NCI-H2171 treated with DMSO at 0.1 percent for 48 hours (cell line): Measurements from ENCODE around the gene EDN2.
A peak's percentile ranks its signal among the peaks of the same experiment; 100 is the strongest.

Source experiments
- DNase-seq: peaks from one replicate; lab custom pipeline; 2025; lab: John Stamatoyannopoulos, UW

Gene EDN2

GRCh38 chr1:41483001-41483850, 1.3 kb downstream of the EDN2 start:
- peak; percentile 87 for DNase-seq

- peak; percentile 92 for DNase-seq
Measured at GRCh38 chr1:41482001-41482765, 2.3 kb downstream of the EDN2 start.

DNA sequence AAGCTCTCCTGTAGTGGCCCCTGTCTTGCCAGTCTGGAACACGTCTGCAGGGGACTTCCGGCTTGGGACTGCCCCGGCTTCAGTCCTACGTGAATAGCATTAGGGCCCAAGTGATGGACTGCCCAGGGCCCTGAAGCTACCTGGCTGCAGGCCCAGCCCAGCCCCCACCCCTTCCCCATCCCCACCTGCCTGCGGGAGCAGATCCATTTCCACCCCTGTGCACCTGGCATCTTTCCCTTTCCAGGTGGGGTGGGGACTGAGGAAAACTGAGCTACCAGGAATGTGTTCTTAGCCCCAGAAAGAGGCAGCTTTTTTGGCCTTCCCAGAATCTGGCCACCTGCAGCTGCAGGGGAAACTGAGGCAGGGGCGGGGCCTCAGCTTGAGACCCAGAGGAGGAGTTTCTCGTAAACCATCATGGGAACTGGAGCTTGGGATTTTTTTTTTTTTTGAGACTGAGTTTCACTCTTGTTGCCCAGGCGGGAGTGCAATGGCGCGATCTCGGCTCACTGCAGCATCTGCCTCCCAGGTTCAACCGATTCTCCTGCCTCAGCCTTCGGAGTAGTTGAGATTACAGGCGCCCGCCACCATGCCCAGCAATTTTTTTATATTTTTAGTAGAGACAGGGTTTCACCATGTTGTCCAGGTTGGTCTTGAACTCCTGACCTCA, 3.2 kb downstream of the EDN2 start:
- peak; percentile 77 for DNase-seq

GRCh38 chr1:41480204-41481108, 4.0 kb downstream of the EDN2 start:
- DNase-seq: no peak

DNA sequence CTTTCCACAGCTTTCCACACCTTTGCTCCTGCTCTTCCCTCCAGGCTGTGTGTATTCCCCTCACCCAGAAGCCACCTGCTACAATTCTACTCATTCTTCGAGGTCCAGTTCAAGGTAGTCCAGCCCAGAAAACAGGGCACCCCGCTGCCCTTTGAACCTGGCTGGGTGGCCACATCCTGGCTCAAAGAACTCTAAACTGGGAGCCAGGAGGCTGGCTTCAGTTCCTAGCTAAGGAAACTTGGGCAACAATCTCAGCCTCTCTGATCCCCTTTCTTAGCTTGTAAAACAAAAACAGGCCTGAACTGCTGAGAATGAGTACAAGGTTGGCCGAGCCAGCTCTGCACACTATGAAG, 4.7 kb downstream of the EDN2 start:
- no peak for DNase-seq

DNA sequence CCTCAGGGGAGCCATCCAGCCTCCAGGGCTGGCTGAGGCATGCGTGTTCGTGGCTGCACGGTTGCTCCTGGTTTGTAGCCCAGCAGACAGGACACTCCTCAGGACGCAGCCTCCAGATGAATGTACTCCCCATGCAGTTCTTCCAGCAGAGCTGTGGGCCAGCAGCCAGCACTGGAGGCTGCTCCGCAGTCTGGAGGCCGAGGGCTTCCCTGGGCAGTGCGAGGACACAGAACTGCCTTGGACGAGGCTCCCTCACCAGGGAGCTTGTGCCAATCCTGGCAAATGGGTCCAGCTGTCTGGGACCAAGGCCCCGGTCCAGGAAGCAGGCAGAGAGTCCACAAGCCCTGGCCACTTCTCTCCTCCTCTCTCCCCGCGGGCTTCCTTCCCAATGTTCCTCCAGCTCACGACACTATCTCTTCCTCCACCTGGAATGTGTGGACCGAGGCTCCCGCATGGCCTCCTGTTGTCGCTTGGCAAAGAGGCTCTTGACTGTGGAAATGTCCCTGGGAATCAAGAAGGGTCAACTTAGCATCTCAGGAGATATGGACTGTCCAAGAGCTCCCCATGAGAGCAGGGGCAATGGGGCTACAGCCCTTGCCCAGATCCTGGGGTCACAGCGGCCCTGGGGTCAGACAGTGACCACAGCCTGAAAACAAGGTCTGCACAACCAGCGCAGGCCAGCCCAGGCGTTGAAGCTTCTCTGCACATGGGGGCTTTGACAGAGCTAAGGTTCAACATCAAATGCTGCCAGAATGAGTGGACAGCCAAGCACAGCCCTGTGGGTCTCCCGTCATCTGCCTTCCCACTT, 5.3 kb downstream of the EDN2 start:
- DNase-seq: no peak

DNA sequence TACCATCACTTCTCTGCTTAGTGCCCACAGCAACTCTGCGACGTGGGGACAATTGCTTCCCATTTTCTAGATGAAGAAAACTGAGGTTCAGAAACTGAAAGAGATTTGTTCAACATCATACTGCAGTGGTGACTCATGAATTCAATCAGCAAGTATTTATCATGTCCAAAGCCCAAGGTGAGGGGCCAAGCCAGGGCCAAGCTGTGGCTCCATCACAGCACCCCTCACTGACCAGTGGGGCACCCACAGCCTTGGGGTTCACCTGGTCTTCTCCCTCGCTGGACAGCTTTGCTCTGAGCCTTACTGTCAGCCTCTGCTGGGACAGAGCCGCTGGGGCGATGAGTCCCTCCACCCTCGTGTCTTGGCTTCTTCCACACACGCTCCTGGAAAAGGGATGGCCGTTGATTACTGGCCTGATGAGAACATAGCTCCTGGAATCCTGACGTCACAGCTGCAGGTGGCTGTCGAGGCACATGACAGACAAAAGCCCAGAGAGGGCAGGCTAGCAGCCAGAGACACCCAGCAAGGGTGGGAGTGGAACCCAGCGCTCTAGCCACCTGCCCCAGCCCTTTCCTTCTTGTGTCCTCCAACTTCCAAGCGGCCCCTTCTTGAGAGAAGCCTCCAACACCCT, 6.2 kb downstream of the EDN2 start:
- DNase-seq: no peak

DNA sequence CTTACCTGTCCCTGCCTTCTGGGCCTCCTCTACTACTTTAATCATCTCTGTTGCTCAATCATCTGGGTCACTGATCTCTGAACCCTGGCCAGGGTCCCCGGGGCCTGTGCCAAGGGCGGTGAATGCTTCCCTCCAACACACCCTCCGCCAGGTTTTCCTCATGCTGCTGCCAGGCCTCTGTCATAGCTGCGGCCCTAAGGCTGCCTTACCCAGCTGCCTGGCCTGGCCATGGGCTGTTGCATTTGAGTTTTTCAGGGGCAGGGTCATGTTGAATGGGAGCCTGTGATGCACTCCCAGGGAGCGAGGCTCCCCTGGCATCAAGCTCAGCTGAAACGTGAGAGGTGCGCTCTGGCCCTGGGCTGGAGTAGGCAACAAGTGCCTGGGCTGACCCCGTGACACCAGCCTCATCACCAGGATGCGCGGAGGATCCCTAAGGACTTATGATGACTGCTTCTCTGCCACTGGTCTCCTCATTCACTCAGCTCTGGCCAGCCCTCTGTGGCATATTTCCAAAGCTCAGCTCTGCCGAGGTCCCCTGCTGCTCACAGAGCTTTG, 7.6 kb downstream of the EDN2 start:
- DNase-seq: no peak

- no peak for DNase-seq
Measured at GRCh38 chr1:41475859-41476567, 8.5 kb downstream of the EDN2 start.

DNA sequence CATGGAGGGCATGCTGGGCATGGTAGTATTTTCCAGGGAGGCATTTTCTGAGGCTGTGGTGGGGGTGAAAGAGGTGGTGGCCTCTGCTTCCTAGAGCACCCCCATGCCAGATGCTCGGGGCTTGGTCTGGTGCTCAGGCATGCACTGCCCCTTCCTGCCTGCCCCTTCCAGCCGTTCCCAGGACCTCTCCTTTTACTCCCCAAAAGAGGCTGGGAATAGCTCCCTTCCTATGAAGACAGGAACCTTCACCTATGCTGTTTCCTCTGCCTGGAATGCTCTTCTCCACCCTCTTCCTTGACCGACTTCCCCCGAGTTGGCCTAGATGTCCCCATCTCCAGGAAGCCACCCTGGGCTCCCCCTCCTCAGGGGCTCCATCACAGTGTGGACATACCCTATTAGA, 9.1 kb downstream of the EDN2 start:
- no peak for DNase-seq

DNA sequence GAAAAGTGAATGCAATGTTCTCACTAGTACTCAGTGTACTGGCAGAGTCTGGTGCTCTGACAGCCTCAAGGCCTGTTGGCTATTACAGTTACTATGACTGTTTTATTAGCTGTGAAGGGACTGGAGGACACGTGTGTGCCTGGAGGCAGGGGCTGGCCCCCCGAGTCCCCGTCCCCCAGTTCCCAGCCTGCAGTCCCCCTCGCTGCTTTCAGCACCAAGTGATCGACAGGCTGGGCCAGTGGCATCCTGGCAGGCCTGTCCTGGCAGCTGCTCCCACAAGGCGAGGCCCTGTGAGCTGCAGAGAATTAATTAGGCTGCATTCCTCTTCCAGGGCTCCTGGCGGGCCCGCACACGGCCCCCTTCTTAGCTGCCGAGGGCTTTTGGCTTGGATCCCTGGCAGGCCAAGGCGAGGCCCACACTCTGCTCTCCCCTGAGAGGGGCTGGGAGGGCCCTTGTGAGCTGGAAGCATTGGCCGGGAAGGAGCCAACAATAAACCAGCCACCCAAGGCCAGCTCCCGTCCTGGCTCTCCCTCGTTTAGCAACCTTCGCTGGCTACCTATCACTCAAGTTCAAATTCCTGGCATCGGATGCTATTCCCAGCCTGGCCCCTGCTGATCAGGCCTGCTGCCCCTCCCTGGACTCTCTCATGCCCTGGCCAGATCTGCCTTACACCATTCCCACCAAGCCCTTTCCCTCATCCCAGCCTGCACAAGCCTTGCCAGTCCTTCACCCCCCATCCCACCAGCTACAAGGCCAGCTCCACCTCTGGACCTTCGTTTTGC, 9.8 kb downstream of the EDN2 start:
- DNase-seq: peak; percentile 70

DNA sequence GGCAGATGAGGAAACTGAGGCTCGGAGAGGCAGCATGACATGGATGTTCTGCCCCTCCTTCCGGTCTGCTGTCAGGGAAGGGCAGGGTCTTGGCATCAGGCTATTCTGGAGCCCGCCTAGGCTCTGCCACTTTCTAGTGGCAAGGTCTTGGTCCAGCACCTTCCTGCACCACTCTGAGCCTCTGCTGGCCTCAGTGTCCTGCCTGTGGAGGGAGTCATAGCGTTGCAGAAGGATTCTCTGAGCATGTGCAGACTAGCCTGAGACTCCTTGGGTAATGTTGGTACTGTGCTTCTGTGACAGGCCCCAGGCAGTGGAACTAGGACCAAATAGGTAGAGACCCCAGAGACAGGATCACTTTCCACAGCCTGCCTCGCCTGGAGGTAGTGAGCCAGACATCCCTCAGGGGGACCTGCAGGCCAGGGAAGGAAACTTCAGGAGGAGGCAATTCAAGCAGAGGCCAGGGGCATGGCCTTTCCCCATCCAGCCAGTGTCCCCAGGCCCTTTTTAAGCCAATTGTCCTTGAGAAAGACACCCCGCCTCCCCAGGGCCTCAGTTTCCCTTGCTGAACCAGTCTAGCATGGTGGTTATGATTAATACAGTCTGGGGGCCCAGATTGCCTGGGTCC, 10.6 kb downstream of the EDN2 start:
- no peak for DNase-seq

DNA sequence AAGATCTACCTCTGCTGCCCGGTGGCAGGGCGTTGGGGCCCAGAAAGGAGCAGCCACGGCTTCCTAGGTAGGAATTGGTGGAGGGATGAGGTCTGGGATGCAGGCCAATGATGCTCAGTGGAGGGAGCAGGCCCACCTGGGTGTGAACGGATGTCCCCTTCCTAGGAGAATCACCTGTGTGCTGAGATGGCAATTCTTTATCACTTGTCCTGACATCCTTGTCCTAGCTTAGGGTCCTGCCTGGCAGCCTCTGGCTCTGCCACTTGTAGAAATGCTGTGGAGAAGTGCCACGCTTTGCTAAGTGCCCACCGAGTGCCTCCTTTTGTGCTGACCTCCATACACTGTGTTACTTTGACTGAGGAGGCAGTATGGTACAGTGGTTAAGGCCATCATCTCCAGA, 12.8 kb downstream of the EDN2 start:
- no peak for DNase-seq

GRCh38 chr1:41469706-41470105, 14.8 kb downstream of the EDN2 start:
- DNase-seq: peak; percentile 79

- DNase-seq: peak; percentile 83
Measured at GRCh38 chr1:41468122-41468762, 16.2 kb downstream of the EDN2 start.

DNA sequence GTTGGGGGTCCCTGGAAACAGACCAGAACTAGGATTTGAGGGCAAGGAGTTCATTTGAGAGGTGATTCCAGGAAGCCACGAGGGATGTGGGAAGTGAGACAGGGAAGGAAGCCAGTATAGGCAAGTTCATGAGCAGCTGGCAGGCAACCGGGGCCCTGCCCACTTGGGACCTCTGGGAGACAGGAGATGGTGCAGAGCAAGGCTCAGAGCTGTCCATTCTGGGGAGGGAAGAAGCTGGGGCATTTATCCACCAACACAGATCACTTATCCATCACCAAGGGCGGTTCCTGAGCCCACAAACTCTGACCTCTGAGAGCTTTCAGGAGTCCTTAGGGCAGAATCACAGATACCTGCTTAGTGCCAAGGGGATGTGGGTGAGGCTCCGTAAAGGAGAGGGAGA, 16.8 kb downstream of the EDN2 start:
- peak; percentile 78 for DNase-seq

DNA sequence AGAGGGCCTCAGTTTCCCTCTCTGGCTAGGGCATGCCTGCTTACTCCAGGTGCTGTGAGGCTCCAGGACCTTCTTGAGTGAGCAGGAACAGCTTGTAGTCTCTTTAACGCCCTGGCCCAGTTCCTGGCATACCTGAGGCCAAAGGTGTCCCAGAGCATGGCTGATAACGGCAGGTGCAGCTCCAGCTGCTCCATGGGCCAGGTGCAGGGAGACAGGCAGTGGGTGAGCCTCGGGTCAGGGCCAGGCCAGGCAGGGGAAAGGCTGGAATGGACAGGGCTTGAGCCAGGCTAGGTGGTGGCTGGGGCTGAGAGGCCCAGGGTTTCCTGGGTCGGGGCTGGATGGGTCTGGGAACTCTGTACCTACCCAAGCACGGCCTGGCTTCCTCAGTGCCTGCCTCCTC, 18.3 kb downstream of the EDN2 start:
- DNase-seq: no peak

DNA sequence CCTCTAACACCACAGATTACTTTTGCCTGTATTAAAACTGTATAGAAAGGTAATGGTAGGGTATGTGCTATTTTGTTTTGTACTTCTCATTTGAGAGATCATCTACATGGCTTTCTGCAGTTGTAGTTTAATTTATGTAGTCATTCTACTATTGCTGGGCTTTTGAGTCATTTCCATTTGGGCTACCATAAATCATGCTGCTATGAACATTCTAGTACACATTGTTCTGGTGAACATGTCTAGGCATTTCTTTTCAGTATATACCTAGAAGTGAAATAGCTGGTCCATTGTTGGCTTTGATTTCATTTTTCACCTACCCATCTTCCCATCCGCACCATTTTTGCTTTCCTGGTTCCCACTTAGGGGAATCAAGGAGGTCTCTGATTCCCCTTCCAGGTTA, 18.7 kb downstream of the EDN2 start:
- no peak for DNase-seq
